Trophoblast cell (in vitro differentiated cells and primary cell): ENCODE measurements around the gene ADGRF5.

Experiments
- DNase-seq, 2 donors: peaks; one replicate each; pipeline ENCODE4 v3.0.0-alpha.2; 2016
- H2AFZ ChIP-seq: 2 replicates; pipeline ENCODE4 v1.6.1; 2013; ENCODE audit warnings: low read length, moderate library complexity, mild to moderate bottlenecking; ENCODE audit not compliant: insufficient read depth, poor library complexity
- H2AK5ac ChIP-seq: 2 replicates; pipeline ENCODE4 v1.6.1; 2013; ENCODE audit warnings: mild to moderate bottlenecking, low read length
- H2BK120ac ChIP-seq: 2 replicates; pipeline ENCODE4 v1.6.1; 2013; ENCODE audit warnings: low read length, mild to moderate bottlenecking, moderate library complexity; ENCODE audit not compliant: insufficient read depth, poor library complexity
- H2BK12ac ChIP-seq: 2 replicates; pipeline ENCODE4 v1.6.1; 2013; ENCODE audit warnings: mild to moderate bottlenecking, low read length, moderate library complexity
- H2BK5ac ChIP-seq: 2 replicates; pipeline ENCODE4 v1.6.1; 2013; ENCODE audit warnings: low read length, low read depth, moderate library complexity, mild to moderate bottlenecking; ENCODE audit not compliant: poor library complexity
- H3K14ac ChIP-seq: 2 replicates; pipeline ENCODE4 v1.6.1; 2013; ENCODE audit warnings: mild to moderate bottlenecking, low read length
- H3K18ac ChIP-seq: 2 replicates; pipeline ENCODE4 v1.6.1; 2013; ENCODE audit warnings: mild to moderate bottlenecking, low read length
- H3K23ac ChIP-seq: 2 replicates; pipeline ENCODE4 v1.6.1; 2013; ENCODE audit warnings: low read length
- H3K27ac ChIP-seq: 2 replicates; pipeline ENCODE4 v1.5.1; 2013; ENCODE audit warnings: low read depth, mild to moderate bottlenecking, inconsistent platforms, low read length, moderate library complexity
- H3K27me3 ChIP-seq: 2 replicates; pipeline ENCODE4 v1.6.1; 2013; ENCODE audit warnings: inconsistent platforms, mild to moderate bottlenecking, low read length, moderate library complexity; ENCODE audit not compliant: insufficient read depth
- H3K36me3 ChIP-seq, 2 experiments: 1 replicate in 1 of 2; 2 replicates in 1 of 2; pipeline ENCODE4 v1.6.1; 2013; ENCODE audit warnings: low read length in 2 of 2, mild to moderate bottlenecking in 2 of 2, moderate library complexity in 1 of 2; ENCODE audit not compliant: insufficient read depth in 2 of 2, control insufficient read depth in 1 of 2
- H3K4ac ChIP-seq: 2 replicates; pipeline ENCODE4 v1.6.1; 2013; ENCODE audit warnings: low read depth, mild to moderate bottlenecking, low read length, moderate library complexity
- H3K4me1 ChIP-seq, 2 experiments: 1 replicate in 1 of 2; 2 replicates in 1 of 2; pipeline ENCODE4 v1.6.1; 2013; ENCODE audit warnings: low read length in 2 of 2, mild to moderate bottlenecking in 2 of 2, moderate library complexity in 1 of 2; ENCODE audit not compliant: insufficient read depth in 2 of 2, control insufficient read depth in 1 of 2
- H3K4me2 ChIP-seq: 2 replicates; pipeline ENCODE4 v1.6.1; 2013; ENCODE audit warnings: inconsistent platforms, mild to moderate bottlenecking, low read length, moderate library complexity
- H3K4me3 ChIP-seq: 2 replicates; pipeline ENCODE4 v1.5.1; 2013; ENCODE audit warnings: mild to moderate bottlenecking, low read depth, low read length, inconsistent platforms
- H3K79me1 ChIP-seq: one replicate; pipeline ENCODE4 v1.6.1; 2013; ENCODE audit warnings: low read length
- H3K79me2 ChIP-seq: 2 replicates; pipeline ENCODE4 v1.6.1; 2013; ENCODE audit warnings: low read length, mild to moderate bottlenecking; ENCODE audit not compliant: control insufficient read depth, insufficient read depth, poor library complexity
- H3K9ac ChIP-seq: 2 replicates; pipeline ENCODE4 v1.6.1; 2013; ENCODE audit warnings: mild to moderate bottlenecking, low read length
- H3K9me3 ChIP-seq: 2 replicates; pipeline ENCODE4 v1.6.1; 2013; ENCODE audit warnings: low read depth, mild to moderate bottlenecking, control low read depth, inconsistent platforms, low read length; ENCODE audit not compliant: insufficient read depth
- H4K12ac ChIP-seq: 2 replicates; pipeline ENCODE4 v1.6.1; 2013; ENCODE audit warnings: low read depth, mild to moderate bottlenecking, low read length, moderate library complexity
- H4K8ac ChIP-seq: 2 replicates; pipeline ENCODE4 v1.6.1; 2013; ENCODE audit warnings: low read depth, mild to moderate bottlenecking, low read length, moderate library complexity
- H4K91ac ChIP-seq: one replicate; pipeline ENCODE4 v1.6.1; 2013; ENCODE audit warnings: low read depth, mild to moderate bottlenecking, low read length, moderate library complexity
- WGBS: extraction: QIAGEN DNeasy Blood & Tissue Kit; methylation state at CpG from one replicate; pipeline ENCODE4 v1.1.7; 2013; ENCODE audit warnings: missing lambda C conversion rate; ENCODE audit not compliant: insufficient read length, insufficient coverage; ENCODE audit errors: extremely low coverage; 5-methylcytosine and 5-hydroxymethylcytosine counted together

ADGRF5 gene

GRCh38 chr6:46948699-46949098 is 27.0 kb upstream of the ADGRF5 start:
- H2BK12ac ChIP-seq: no peak overlapping the region
- no peaks in the 10 kb centered on the region for H3K36me3 ChIP-seq
- no peaks in the 10 kb centered on the region for H3K27me3 ChIP-seq
- no peak overlapping the region for H3K14ac ChIP-seq
- H2AFZ ChIP-seq: no peak overlapping the region
- peak; percentile 35 to 73 for DNase-seq
- H3K79me2 ChIP-seq: no peaks in the 10 kb centered on the region
- no peak overlapping the region for H3K9ac ChIP-seq
- no peak overlapping the region for H2BK120ac ChIP-seq
- no peak overlapping the region for H3K18ac ChIP-seq
- no peak overlapping the region for H3K4ac ChIP-seq
- no peak overlapping the region for H3K4me3 ChIP-seq
- H4K8ac ChIP-seq: no peak overlapping the region
- no peak overlapping the region for H3K27ac ChIP-seq
- peaks cover 0 to 2% of the 10 kb centered on the region in 2 experiments for H3K4me1 ChIP-seq
- no CpG with 5 or more reads among the region's 8 CpGs for WGBS
- H3K23ac ChIP-seq: no peak overlapping the region
- no peaks in the 10 kb centered on the region for H3K9me3 ChIP-seq
- H3K4me2 ChIP-seq: no peak overlapping the region
- H3K79me1 ChIP-seq: no peaks in the 10 kb centered on the region
- no peak overlapping the region for H2BK5ac ChIP-seq
- H2AK5ac ChIP-seq: no peak overlapping the region
- H4K91ac ChIP-seq: no peak overlapping the region
- H4K12ac ChIP-seq: no peak overlapping the region

- Histone ChIP-seq H3K79me2 (no peaks in the 10 kb centered on the region), H3K27ac (no peak overlapping the region), H3K27me3 (no peaks in the 10 kb centered on the region), H3K14ac (no peak overlapping the region), H2AFZ (no peak overlapping the region), H3K4me3 (no peak overlapping the region), H2AK5ac (no peak overlapping the region), H3K9ac (no peak overlapping the region), H3K36me3 (no peaks in the 10 kb centered on the region), H3K23ac (no peak overlapping the region), H4K91ac (no peak overlapping the region), H4K12ac (no peak overlapping the region), H2BK120ac (no peak overlapping the region), H3K4me2 (no peak overlapping the region), H3K79me1 (no peaks in the 10 kb centered on the region), H3K18ac (no peak overlapping the region), H3K4ac (no peak overlapping the region), H2BK5ac (no peak overlapping the region), H4K8ac (no peak overlapping the region), H2BK12ac (no peak overlapping the region), H3K9me3 (no peaks in the 10 kb centered on the region), H3K4me1 (peaks cover 0 to 2% of the 10 kb centered on the region in 2 experiments)
- WGBS: no CpG with 5 or more reads among the region's 5 CpGs
- no peak for DNase-seq
Measured at GRCh38 chr6:46947497-46947896, 25.8 kb upstream of the ADGRF5 start.

DNA sequence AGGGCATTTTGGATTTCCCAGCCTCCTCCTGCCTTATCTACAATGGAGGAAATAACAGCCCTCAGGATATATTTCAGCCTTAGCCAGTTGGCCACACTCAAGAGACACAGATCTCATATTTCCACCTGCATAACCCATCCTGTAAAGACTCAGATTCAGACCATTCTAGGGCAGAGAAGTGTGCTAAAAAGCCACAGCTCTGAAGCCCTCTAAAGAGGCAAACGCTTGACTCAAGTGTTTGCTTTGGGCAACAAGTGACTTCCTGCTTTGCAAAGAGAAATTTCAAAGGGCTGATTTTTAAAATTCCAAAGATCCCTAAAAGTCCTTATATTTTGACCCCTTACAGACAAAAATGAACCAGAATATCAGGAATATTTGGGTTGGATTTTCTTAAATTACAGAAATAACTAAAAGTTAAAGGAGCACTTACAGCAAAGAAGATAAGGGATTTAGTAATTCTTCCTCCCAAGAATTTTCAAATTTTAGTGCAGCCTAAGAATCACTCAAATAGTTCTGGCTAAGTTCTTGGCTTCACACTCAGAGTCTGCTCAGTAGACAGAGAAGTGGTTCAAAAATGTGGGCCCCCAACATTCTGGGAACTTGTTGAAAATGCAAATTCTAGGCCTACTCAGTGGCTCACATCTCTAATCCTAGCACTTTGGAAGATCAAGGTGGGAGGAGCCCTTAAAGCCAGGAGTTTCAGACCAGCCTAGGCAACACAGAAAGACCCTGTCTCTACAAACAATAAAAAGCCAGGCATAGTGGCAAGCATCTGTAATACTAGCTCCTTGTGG is 18.9 kb upstream of the ADGRF5 start:
- Histone ChIP-seq H3K4me1 (peaks cover 2 to 5% of the 10 kb centered on the region in 2 experiments), H3K27ac (no peak overlapping the region), H3K18ac (no peak overlapping the region), H4K91ac (no peak overlapping the region), H3K36me3 (no peaks in the 10 kb centered on the region), H3K79me2 (no peaks in the 10 kb centered on the region), H3K4me3 (no peak overlapping the region), H2AFZ (no peak overlapping the region), H2AK5ac (no peak overlapping the region), H3K4ac (no peak overlapping the region), H4K8ac (no peak overlapping the region), H3K4me2 (no peak overlapping the region), H4K12ac (no peak overlapping the region), H3K9me3 (no peaks in the 10 kb centered on the region), H3K14ac (no peak overlapping the region), H2BK5ac (no peak overlapping the region), H3K9ac (no peak overlapping the region), H2BK12ac (no peak overlapping the region), H3K23ac (no peak overlapping the region), H3K27me3 (no peaks in the 10 kb centered on the region), H3K79me1 (no peaks in the 10 kb centered on the region), H2BK120ac (no peak overlapping the region)
- peak in 1 of 2 donors; percentile 48 for DNase-seq
- WGBS: no CpG with 5 or more reads among the region's 1 CpG

DNA sequence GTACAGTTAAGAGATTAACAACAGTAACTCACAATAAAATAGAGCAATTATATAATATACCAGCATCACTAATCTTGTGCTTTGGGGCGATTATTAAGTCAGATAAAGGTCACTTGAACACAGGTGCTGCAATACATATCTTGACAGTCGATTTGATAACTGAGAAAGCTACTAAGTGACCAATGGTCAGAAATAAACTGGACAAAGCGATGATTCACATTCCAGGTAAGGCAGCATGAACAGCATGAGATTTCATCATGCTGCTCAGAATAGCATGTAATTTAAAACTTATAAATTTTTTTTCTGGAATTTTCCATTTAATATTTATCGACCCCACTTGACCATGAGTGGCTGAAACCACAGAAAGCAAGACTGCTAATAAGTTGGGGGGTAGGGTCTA is 15.9 kb upstream of the ADGRF5 start:
- no CpG with 5 or more reads among the region's 4 CpGs for WGBS
- no peak for DNase-seq
- H3K9me3 ChIP-seq: no peaks in the 10 kb centered on the region

More for the DNA sequence above, 15.9 kb upstream of the ADGRF5 start:
- Histone ChIP-seq H3K14ac (no peak overlapping the region), H3K4ac (no peak overlapping the region), H3K27me3 (no peaks in the 10 kb centered on the region), H3K4me3 (no peak overlapping the region), H4K12ac (no peak overlapping the region), H2BK12ac (no peak overlapping the region), H2AK5ac (no peak overlapping the region), H3K79me1 (no peaks in the 10 kb centered on the region), H3K23ac (no peak overlapping the region), H3K27ac (no peak overlapping the region), H3K9ac (no peak overlapping the region), H3K18ac (no peak overlapping the region), H3K36me3 (no peaks in the 10 kb centered on the region), H4K91ac (no peak overlapping the region), H2BK120ac (no peak overlapping the region), H3K4me1 (peaks cover 6 to 10% of the 10 kb centered on the region in 2 experiments), H3K79me2 (no peaks in the 10 kb centered on the region), H4K8ac (no peak overlapping the region), H2AFZ (no peak overlapping the region), H3K4me2 (no peak overlapping the region), H2BK5ac (no peak overlapping the region)
